GM12872 (cell line): ENCODE results near the gene GP1BA.

Experiments used
- CTCF ChIP-seq: IDR thresholded peaks from 3 replicates; pipeline ENCODE4 v1.5.1; 2011; ENCODE audit warnings: low read depth, mild to moderate bottlenecking, low read length, moderate library complexity; ENCODE audit not compliant: insufficient read depth

Gene GP1BA

GRCh38 chr17:4893721-4894560, 38.1 kb upstream of the GP1BA start:
- no peak for TF ChIP-seq CTCF

GRCh38 chr17:4895121-4895520, 37.0 kb upstream of the GP1BA start:
- TF ChIP-seq CTCF = no peak

- no peak for TF ChIP-seq CTCF
Measured at GRCh38 chr17:4895657-4896331, 36.3 kb upstream of the GP1BA start.

- no peak for TF ChIP-seq CTCF
Measured at GRCh38 chr17:4896332-4897197, 35.5 kb upstream of the GP1BA start.

GRCh38 chr17:4897198-4897687, 34.8 kb upstream of the GP1BA start:
- TF ChIP-seq CTCF = no peak

- no peak for TF ChIP-seq CTCF
Measured at GRCh38 chr17:4897785-4898184, 34.3 kb upstream of the GP1BA start.

- TF ChIP-seq CTCF = no peak
Measured at GRCh38 chr17:4898351-4898750, 33.7 kb upstream of the GP1BA start.
